ENCODE results near the gene RFX8. TPM values are rescaled to one million over a fixed set of nuclear protein-coding genes. Genes with fewer than 3 reads are reported as not detected.

The RFX8 gene
- polyA plus RNA-seq, 3 donors = not detected

DNA sequence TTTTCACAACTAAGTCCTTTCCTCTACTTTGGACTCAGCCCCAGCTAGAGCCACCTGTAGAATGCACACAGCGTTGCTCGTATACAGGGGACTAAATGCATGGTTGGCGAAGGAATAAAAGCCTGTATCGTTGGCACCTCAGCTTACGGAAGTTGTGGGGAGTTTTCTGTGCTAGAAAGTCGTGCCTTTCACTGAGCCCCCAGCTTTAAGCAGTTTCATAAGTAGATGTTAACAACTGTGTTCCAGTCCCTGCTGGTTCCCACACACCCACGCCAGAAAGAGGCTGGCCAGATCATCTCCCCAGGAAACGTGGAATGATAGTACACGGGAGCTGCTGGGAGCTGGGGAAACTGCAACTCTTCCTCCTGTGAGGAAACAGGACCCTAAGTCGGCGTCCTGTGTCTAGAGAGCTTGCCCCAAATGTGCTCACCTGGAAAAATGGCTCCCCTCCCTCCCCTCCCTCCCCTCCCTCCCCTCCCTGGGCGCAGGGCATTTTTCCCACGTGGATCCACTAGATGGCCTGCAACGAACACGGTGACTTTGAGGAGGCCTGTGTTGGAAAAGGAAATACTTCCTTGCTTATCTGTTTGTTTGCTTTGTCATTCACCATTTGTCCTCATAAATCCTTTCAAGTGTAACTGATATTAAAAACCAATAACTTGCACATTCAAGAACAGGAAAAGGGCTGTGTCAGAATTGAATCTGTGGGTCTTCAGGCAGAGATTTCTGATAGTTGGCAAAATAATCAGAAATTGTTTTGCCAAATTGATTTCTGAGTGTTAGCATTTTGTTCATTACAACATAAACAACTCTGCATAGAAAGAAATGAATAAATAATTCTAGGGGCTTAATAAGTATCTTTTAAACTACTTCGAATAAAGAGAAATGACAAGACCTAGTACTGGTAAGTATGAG, 43.9 kb upstream of the RFX8 start:
- peaks cover 0 to 4% of the 10 kb centered on the region in 2 donors for H3K9me3 ChIP-seq (replicated peaks in 1 of 2; ENCODE audit: control insufficient read depth in 1 of 2, insufficient read depth in 1 of 2, low read length in 2 of 2)
- intact Hi-C loops (cut with micrococcal nuclease) = loop anchor here (5.0 to 10.0 kb wide), 3 partner anchors 47 to 97 kb away; no protein-coding TSS in a partner anchor
- H3K4me3 ChIP-seq (replicated peaks in 1 of 3; ENCODE audit: low read depth in 2 of 3, low read length in 3 of 3) = no peak overlapping the region
- H3K36me3 ChIP-seq (replicated peaks in 1 of 2; ENCODE audit: control insufficient read depth in 1 of 2, insufficient read depth in 2 of 2, low read length in 2 of 2) = no peaks in the 10 kb centered on the region
- no peak overlapping the region for H2AFZ ChIP-seq (ENCODE audit: insufficient read depth, low read depth, low read length, poor library complexity, severe bottlenecking)
- H3K9ac ChIP-seq (ENCODE audit: insufficient read depth, low read length, poor library complexity, severe bottlenecking) = no peak overlapping the region
- H3K27ac ChIP-seq (ENCODE audit: low read depth in 1 of 2, low read length in 2 of 2) = no peak overlapping the region
- no peaks in the 10 kb centered on the region for H4K20me1 ChIP-seq (ENCODE audit: insufficient read depth, low read length)
- TF ChIP-seq, protein P1, sequence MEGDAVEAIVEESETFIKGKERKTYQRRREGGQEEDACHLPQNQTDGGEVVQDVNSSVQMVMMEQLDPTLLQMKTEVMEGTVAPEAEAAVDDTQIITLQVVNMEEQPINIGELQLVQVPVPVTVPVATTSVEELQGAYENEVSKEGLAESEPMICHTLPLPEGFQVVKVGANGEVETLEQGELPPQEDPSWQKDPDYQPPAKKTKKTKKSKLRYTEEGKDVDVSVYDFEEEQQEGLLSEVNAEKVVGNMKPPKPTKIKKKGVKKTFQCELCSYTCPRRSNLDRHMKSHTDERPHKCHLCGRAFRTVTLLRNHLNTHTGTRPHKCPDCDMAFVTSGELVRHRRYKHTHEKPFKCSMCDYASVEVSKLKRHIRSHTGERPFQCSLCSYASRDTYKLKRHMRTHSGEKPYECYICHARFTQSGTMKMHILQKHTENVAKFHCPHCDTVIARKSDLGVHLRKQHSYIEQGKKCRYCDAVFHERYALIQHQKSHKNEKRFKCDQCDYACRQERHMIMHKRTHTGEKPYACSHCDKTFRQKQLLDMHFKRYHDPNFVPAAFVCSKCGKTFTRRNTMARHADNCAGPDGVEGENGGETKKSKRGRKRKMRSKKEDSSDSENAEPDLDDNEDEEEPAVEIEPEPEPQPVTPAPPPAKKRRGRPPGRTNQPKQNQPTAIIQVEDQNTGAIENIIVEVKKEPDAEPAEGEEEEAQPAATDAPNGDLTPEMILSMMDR (IDR thresholded peaks at IDR 0.05) = no peak
- Mint-ChIP-seq H3K36me3 (peaks cover 7 to 9% of the 10 kb centered on the region in 2 donors), H3K4me3 (peak overlapping the region in 1 of 2 donors; percentile 53), H3K4me1 (peaks cover 52% of the 10 kb centered on the region), H3K27ac (peak overlapping the region in 1 of 7 donors; percentile 87), H3K9me3 (peaks cover 8 to 15% (median 10%) of the 10 kb centered on the region in 7 donors), H3K27me3 (ENCODE audit: low read depth in 3 of 3) (peaks cover 2 to 19% (median 7%) of the 10 kb centered on the region in 3 donors)
- 85% methylated on average over 7 of the region's 16 CpGs for WGBS (ENCODE audit: insufficient coverage)
- H3K79me2 ChIP-seq (ENCODE audit: insufficient read depth, low read length) = no peaks in the 10 kb centered on the region
- no peak overlapping the region for H3K4me2 ChIP-seq (replicated peaks; ENCODE audit: extremely low read depth, low read length, poor library complexity, severe bottlenecking)
- no peak for DNase-seq
- H3K4me1 ChIP-seq (ENCODE audit: control insufficient read depth in 1 of 2, insufficient read depth in 2 of 2, low read length in 2 of 2) = peaks cover 44 to 53% of the 10 kb centered on the region in 2 donors
- H3K27me3 ChIP-seq (ENCODE audit: control insufficient read depth in 2 of 2, insufficient read depth in 2 of 2, low read length in 2 of 2) = peaks cover 0 to 3% of the 10 kb centered on the region in 2 donors

DNA sequence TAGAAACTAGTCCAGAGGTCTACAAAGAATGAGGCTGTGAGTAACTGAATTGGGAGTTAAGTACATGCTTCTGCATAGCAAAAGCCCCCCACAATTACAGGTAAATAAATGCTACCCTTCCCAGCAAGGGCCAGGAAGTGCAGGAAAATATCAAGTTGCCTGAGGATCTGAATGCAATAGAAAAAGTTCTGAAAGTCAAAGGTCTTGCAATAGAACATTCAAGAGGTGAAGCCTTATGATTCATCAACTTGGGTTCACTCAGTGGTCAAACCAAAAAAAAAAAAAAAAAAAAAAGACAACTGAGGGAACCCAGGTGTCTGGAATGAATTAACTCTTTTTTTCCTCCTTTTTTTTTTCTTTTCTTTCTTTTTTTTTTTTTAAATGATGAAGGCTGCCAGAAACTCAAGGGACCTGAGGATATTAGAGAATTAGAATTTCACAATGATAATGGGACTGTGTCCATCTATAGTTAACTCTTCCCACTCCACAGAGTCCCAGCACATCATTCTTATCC, 42.9 kb upstream of the RFX8 start:
- Histone ChIP-seq H2AFZ (ENCODE audit: insufficient read depth, low read depth, low read length, poor library complexity, severe bottlenecking) (no peak overlapping the region), H3K4me3 (replicated peaks in 1 of 3; ENCODE audit: low read depth in 2 of 3, low read length in 3 of 3) (peak overlapping the region in 1 of 3 experiments; percentile 6), H3K4me2 (replicated peaks; ENCODE audit: extremely low read depth, low read length, poor library complexity, severe bottlenecking) (peak overlapping the region; percentile 20), H3K36me3 (replicated peaks in 1 of 2; ENCODE audit: control insufficient read depth in 1 of 2, insufficient read depth in 2 of 2, low read length in 2 of 2) (no peaks in the 10 kb centered on the region), H3K9ac (ENCODE audit: insufficient read depth, low read length, poor library complexity, severe bottlenecking) (no peak overlapping the region), H3K4me1 (ENCODE audit: control insufficient read depth in 1 of 2, insufficient read depth in 2 of 2, low read length in 2 of 2) (peaks cover 42 to 48% of the 10 kb centered on the region in 2 donors), H3K27ac (ENCODE audit: low read depth in 1 of 2, low read length in 2 of 2) (peak overlapping the region in 1 of 2 donors; percentile 52), H3K27me3 (ENCODE audit: control insufficient read depth in 2 of 2, insufficient read depth in 2 of 2, low read length in 2 of 2) (peaks cover 0 to 3% of the 10 kb centered on the region in 2 donors), H3K9me3 (replicated peaks in 1 of 2; ENCODE audit: control insufficient read depth in 1 of 2, insufficient read depth in 1 of 2, low read length in 2 of 2) (peaks cover 0 to 4% of the 10 kb centered on the region in 2 donors), H4K20me1 (ENCODE audit: insufficient read depth, low read length) (no peaks in the 10 kb centered on the region), H3K79me2 (ENCODE audit: insufficient read depth, low read length) (no peaks in the 10 kb centered on the region)
- TF ChIP-seq, protein P1 (IDR thresholded peaks at IDR 0.05) = no peak
- H3K27me3 Mint-ChIP-seq (ENCODE audit: low read depth in 3 of 3) = peaks cover 2 to 24% (median 7%) of the 10 kb centered on the region in 3 donors
- peak overlapping the region; percentile 84 to 96 (median 89) for H3K27ac Mint-ChIP-seq
- peak; percentile 23 to 67 (median 67) for DNase-seq
- peak overlapping the region in 1 of 2 donors; percentile 57 for H3K4me3 Mint-ChIP-seq
- H3K4me1 Mint-ChIP-seq = peaks cover 50% of the 10 kb centered on the region
- H3K9me3 Mint-ChIP-seq = peaks cover 8 to 18% (median 13%) of the 10 kb centered on the region in 7 donors
- intact Hi-C loops (cut with micrococcal nuclease) = loop anchor here (1.0 to 10.0 kb wide), 4 partner anchors 46 to 96 kb away; no protein-coding TSS in a partner anchor
- peaks cover 7 to 9% of the 10 kb centered on the region in 2 donors for H3K36me3 Mint-ChIP-seq
